ENCODE results near the gene CASTOR2.

Gene CASTOR2

GRCh38 chr7:75033826-75034225 lies 69.3 kb downstream of the CASTOR2 start:
- no peak for DNase-seq

GRCh38 chr7:75038508-75038907 lies 74.0 kb downstream of the CASTOR2 start:
- DNase-seq = no peak

More at GRCh38 chr7:75033826-75034225, 69.3 kb downstream of the CASTOR2 start:
- Mint-ChIP-seq H3K4me3 (no peak overlapping the region), H3K4me1 (no peaks in the 10 kb centered on the region), H3K27me3 (no peaks in the 10 kb centered on the region), H3K9me3 (no peaks in the 10 kb centered on the region), H3K27ac (no peak overlapping the region)
- no peak for ATAC-seq

GRCh38 chr7:75039166-75039565 lies 74.7 kb downstream of the CASTOR2 start:
- H3K4me3 Mint-ChIP-seq = no peak overlapping the region
- H3K9me3 Mint-ChIP-seq = no peaks in the 10 kb centered on the region
- no peak for DNase-seq
- no peaks in the 10 kb centered on the region for H3K27me3 Mint-ChIP-seq
- H3K27ac Mint-ChIP-seq = no peak overlapping the region
- H3K4me1 Mint-ChIP-seq = no peaks in the 10 kb centered on the region
- no peak for ATAC-seq

More at GRCh38 chr7:75038508-75038907, 74.0 kb downstream of the CASTOR2 start:
- H3K4me1 Mint-ChIP-seq = no peaks in the 10 kb centered on the region
- no peaks in the 10 kb centered on the region for H3K27me3 Mint-ChIP-seq
- no peaks in the 10 kb centered on the region for H3K9me3 Mint-ChIP-seq
- no peak overlapping the region for H3K4me3 Mint-ChIP-seq
- no peak for ATAC-seq
- peak overlapping the region in 1 of 2 donors; percentile 34 for H3K27ac Mint-ChIP-seq

GRCh38 chr7:75039709-75040108 lies 75.2 kb downstream of the CASTOR2 start:
- no peaks in the 10 kb centered on the region for H3K27me3 Mint-ChIP-seq
- ATAC-seq (no peak), DNase-seq (no peak)
- no peak overlapping the region for H3K4me3 Mint-ChIP-seq
- H3K27ac Mint-ChIP-seq = no peak overlapping the region
- no peaks in the 10 kb centered on the region for H3K9me3 Mint-ChIP-seq
- no peaks in the 10 kb centered on the region for H3K4me1 Mint-ChIP-seq

GRCh38 chr7:75040512-75040911 lies 76.0 kb downstream of the CASTOR2 start:
- H3K27me3 Mint-ChIP-seq = no peaks in the 10 kb centered on the region
- H3K9me3 Mint-ChIP-seq = no peaks in the 10 kb centered on the region
- no peak overlapping the region for H3K27ac Mint-ChIP-seq
- H3K4me3 Mint-ChIP-seq = no peak overlapping the region
- H3K4me1 Mint-ChIP-seq = no peaks in the 10 kb centered on the region
- no peak for ATAC-seq
- DNase-seq = no peak

GRCh38 chr7:75042286-75042685 lies 77.8 kb downstream of the CASTOR2 start:
- Mint-ChIP-seq H3K9me3 (no peaks in the 10 kb centered on the region), H3K27ac (no peak overlapping the region), H3K4me1 (no peaks in the 10 kb centered on the region), H3K27me3 (no peaks in the 10 kb centered on the region), H3K4me3 (no peak overlapping the region)
- no peak for DNase-seq
- no peak for ATAC-seq

GRCh38 chr7:75042831-75043703 lies 78.6 kb downstream of the CASTOR2 start:
- no peak for DNase-seq
- Mint-ChIP-seq H3K4me1 (no peaks in the 10 kb centered on the region), H3K9me3 (no peaks in the 10 kb centered on the region), H3K27me3 (no peaks in the 10 kb centered on the region), H3K4me3 (no peak overlapping the region), H3K27ac (peak overlapping the region in 1 of 2 donors; percentile 6)
- no peak for ATAC-seq

GRCh38 chr7:75045881-75046280 lies 81.4 kb downstream of the CASTOR2 start:
- H3K27me3 Mint-ChIP-seq = no peaks in the 10 kb centered on the region
- no peak for ATAC-seq
- H3K4me1 Mint-ChIP-seq = no peaks in the 10 kb centered on the region
- H3K9me3 Mint-ChIP-seq = no peaks in the 10 kb centered on the region
- H3K4me3 Mint-ChIP-seq = no peak overlapping the region
- DNase-seq = no peak
- H3K27ac Mint-ChIP-seq = no peak overlapping the region

- ATAC-seq (no peak), DNase-seq (no peak)
- Mint-ChIP-seq H3K4me3 (no peak overlapping the region), H3K27ac (peak overlapping the region in 1 of 2 donors; percentile 67), H3K27me3 (no peaks in the 10 kb centered on the region), H3K9me3 (no peaks in the 10 kb centered on the region), H3K4me1 (no peaks in the 10 kb centered on the region)
These were observed 84.2 kb downstream of the CASTOR2 start for GRCh38 chr7:75048435-75049379.

- H3K27me3 Mint-ChIP-seq = no peaks in the 10 kb centered on the region
- ATAC-seq = no peak
- no peak overlapping the region for H3K27ac Mint-ChIP-seq
- no peak for DNase-seq
- H3K4me1 Mint-ChIP-seq = no peaks in the 10 kb centered on the region
- H3K9me3 Mint-ChIP-seq = no peaks in the 10 kb centered on the region
- H3K4me3 Mint-ChIP-seq = no peak overlapping the region
These were observed 85.3 kb downstream of the CASTOR2 start for GRCh38 chr7:75049817-75050216.

- ATAC-seq = no peak
- Mint-ChIP-seq H3K4me3 (no peak overlapping the region), H3K9me3 (no peaks in the 10 kb centered on the region), H3K27ac (no peak overlapping the region), H3K27me3 (no peaks in the 10 kb centered on the region), H3K4me1 (no peaks in the 10 kb centered on the region)
- no peak for DNase-seq
These were observed 86.0 kb downstream of the CASTOR2 start for GRCh38 chr7:75050501-75050900.

GRCh38 chr7:75054744-75055143 lies 90.2 kb downstream of the CASTOR2 start:
- Mint-ChIP-seq H3K27ac (no peak overlapping the region), H3K4me1 (no peaks in the 10 kb centered on the region), H3K4me3 (no peak overlapping the region), H3K27me3 (no peaks in the 10 kb centered on the region), H3K9me3 (no peaks in the 10 kb centered on the region)
- DNase-seq = no peak
- no peak for ATAC-seq

- H3K4me1 Mint-ChIP-seq = no peaks in the 10 kb centered on the region
- H3K4me3 Mint-ChIP-seq = no peak overlapping the region
- ATAC-seq (no peak), DNase-seq (no peak)
- no peak overlapping the region for H3K27ac Mint-ChIP-seq
- no peaks in the 10 kb centered on the region for H3K9me3 Mint-ChIP-seq
- H3K27me3 Mint-ChIP-seq = no peaks in the 10 kb centered on the region
These were observed 90.7 kb downstream of the CASTOR2 start for GRCh38 chr7:75055155-75055554.

- H3K4me1 Mint-ChIP-seq = no peaks in the 10 kb centered on the region
- H3K4me3 Mint-ChIP-seq = no peak overlapping the region
- DNase-seq (no peak), ATAC-seq (no peak)
- H3K27me3 Mint-ChIP-seq = no peaks in the 10 kb centered on the region
- peak overlapping the region in 1 of 2 donors; percentile 25 for H3K27ac Mint-ChIP-seq
- H3K9me3 Mint-ChIP-seq = no peaks in the 10 kb centered on the region
These were observed 91.6 kb downstream of the CASTOR2 start for GRCh38 chr7:75055830-75056772.

GRCh38 chr7:75058406-75058805 lies 93.9 kb downstream of the CASTOR2 start:
- DNase-seq = no peak
- ATAC-seq = no peak
- Mint-ChIP-seq H3K27ac (no peak overlapping the region), H3K4me3 (no peak overlapping the region), H3K4me1 (no peaks in the 10 kb centered on the region), H3K27me3 (no peaks in the 10 kb centered on the region), H3K9me3 (no peaks in the 10 kb centered on the region)

All from stimulated activated naive CD8-positive, alpha-beta T cell treated with anti-CD3 and anti-CD28 coated beads, Interleukin-15, amount 100 ng/mL, for 72 hours (primary cell).